Activated CD4-positive, alpha-beta T cell treated with anti-CD3 and anti-CD28 coated beads, Interleukin-2, amount 50 U/mL, for 16 hours (primary cell): ENCODE results near the gene OPN1SW.

Experiments
- DNase-seq: peaks from one replicate; pipeline ENCODE4 v3.0.0-alpha.2; 2020

OPN1SW gene

GRCh38 chr7:128731184-128731583 is 44.4 kb downstream of the OPN1SW start:
- no peak for DNase-seq

GRCh38 chr7:128729494-128729893 is 46.1 kb downstream of the OPN1SW start:
- DNase-seq = no peak

GRCh38 chr7:128728598-128728997 is 47.0 kb downstream of the OPN1SW start:
- no peak for DNase-seq

GRCh38 chr7:128727239-128727638 is 48.4 kb downstream of the OPN1SW start:
- no peak for DNase-seq

- no peak for DNase-seq
Observed at GRCh38 chr7:128726737-128727072, 48.9 kb downstream of the OPN1SW start.

GRCh38 chr7:128726059-128726736 is 49.4 kb downstream of the OPN1SW start:
- DNase-seq = no peak

- DNase-seq = no peak
Observed at GRCh38 chr7:128725531-128725930, 50.1 kb downstream of the OPN1SW start.

- no peak for DNase-seq
Observed at GRCh38 chr7:128724743-128725142, 50.9 kb downstream of the OPN1SW start.
